Measurements from ENCODE around the gene TTF2. TPM values are rescaled to one million over a fixed set of nuclear protein-coding genes. Genes with fewer than 3 reads are reported as not detected.

The TTF2 gene
- total RNA-seq, 2 experiments from 2014 or later: 126 to 127 TPM

- H3K27ac Mint-ChIP-seq: no peak overlapping the region
- no peak overlapping the region for H3K4me3 Mint-ChIP-seq
- H3K9me3 Mint-ChIP-seq: no peaks in the 10 kb centered on the region
- intact Hi-C loops (cut with micrococcal nuclease): no loop called here
- ChIA-PET POLR2A (interaction anchor here (0.9 kb wide), 1 partner anchor 45 kb away, joined by 3 read pairs; the partner anchor contains the start of gene TTF2), CTCF (interaction anchor here (1.4 kb wide), 1 partner anchor 20 kb away, joined by 3 read pairs; no protein-coding TSS in a partner anchor)
- no peaks in the 10 kb centered on the region for H3K27me3 Mint-ChIP-seq
- no peak for ATAC-seq
- no peak for DNase-seq
- no peak for TF ChIP-seq CTCF (IDR thresholded peaks at IDR 0.05)
- H3K36me3 Mint-ChIP-seq (ENCODE audit: low read depth): peaks cover under 1% of the 10 kb centered on the region
- H3K4me1 Mint-ChIP-seq (ENCODE audit: low read depth): peaks cover 33% of the 10 kb centered on the region
These were observed 44.4 kb upstream of the TTF2 start for GRCh38 chr1:117015724-117016123.

DNA sequence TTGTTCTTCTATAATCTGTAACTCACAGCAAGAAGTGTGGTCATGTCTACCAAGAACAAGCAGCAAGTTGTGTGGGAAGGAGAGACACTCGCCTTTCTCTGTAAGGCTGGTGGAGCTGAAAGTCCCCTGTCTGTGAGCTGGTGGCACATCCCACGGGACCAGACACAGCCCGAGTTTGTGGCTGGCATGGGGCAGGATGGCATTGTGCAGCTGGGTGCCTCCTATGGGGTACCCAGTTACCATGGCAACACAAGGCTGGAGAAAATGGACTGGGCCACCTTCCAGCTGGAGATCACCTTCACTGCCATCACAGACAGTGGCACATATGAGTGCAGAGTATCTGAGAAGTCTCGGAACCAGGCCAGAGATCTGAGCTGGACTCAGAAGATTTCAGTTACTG, 43.1 kb upstream of the TTF2 start:
- intact Hi-C loops (cut with micrococcal nuclease): no loop called here
- Mint-ChIP-seq H3K27me3 (no peaks in the 10 kb centered on the region), H3K27ac (no peak overlapping the region), H3K4me3 (no peak overlapping the region), H3K4me1 (ENCODE audit: low read depth) (peaks cover 32% of the 10 kb centered on the region), H3K36me3 (ENCODE audit: low read depth) (no peaks in the 10 kb centered on the region), H3K9me3 (no peaks in the 10 kb centered on the region)
- ChIA-PET CTCF (interaction anchor here (0.8 to 1.7 kb wide), 5 partner anchors 13 to 280 kb away, joined by 3 to 5 read pairs (median 4); no protein-coding TSS in a partner anchor), POLR2A (no interaction called here)
- no peak for DNase-seq
- ATAC-seq: no peak
- no peak for TF ChIP-seq CTCF (IDR thresholded peaks at IDR 0.05)

DNA sequence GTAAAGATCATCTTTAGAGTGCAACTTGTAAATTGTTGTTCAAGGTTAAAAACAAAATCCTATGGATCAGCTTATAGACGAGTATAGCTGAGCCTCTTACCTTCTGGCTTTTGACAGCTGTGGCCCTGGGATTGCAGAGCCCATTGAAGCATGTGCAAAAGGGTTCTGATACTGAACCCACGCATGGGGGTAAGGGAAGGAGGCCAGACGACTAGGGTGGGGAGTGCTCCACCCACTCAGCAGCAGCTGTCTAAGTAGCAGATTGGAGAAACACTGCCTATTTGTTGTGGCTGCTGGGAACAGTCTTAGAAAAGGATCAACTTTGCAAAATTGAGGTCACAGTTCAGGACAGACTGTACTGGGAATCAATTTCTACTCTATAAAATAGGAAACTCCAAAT, 42.5 kb upstream of the TTF2 start:
- H3K27ac Mint-ChIP-seq: no peak overlapping the region
- no peaks in the 10 kb centered on the region for H3K9me3 Mint-ChIP-seq
- peaks cover 32% of the 10 kb centered on the region for H3K4me1 Mint-ChIP-seq (ENCODE audit: low read depth)
- H3K36me3 Mint-ChIP-seq (ENCODE audit: low read depth): no peaks in the 10 kb centered on the region
- intact Hi-C loops (cut with micrococcal nuclease): no loop called here
- DNase-seq (no peak), ATAC-seq (peak; percentile 43)
- H3K4me3 Mint-ChIP-seq: no peak overlapping the region
- POLR2A ChIA-PET: no interaction called here
- TF ChIP-seq CTCF (IDR thresholded peaks at IDR 0.05): no peak
- CTCF ChIA-PET: interaction anchor here (0.8 to 1.7 kb wide), 5 partner anchors 14 to 281 kb away, joined by 3 to 5 read pairs (median 4); no protein-coding TSS in a partner anchor
- H3K27me3 Mint-ChIP-seq: no peaks in the 10 kb centered on the region

GRCh38 chr1:117020526-117021156, 39.5 kb upstream of the TTF2 start:
- DNase-seq: no peak
- Mint-ChIP-seq H3K4me3 (no peak overlapping the region), H3K27me3 (no peaks in the 10 kb centered on the region), H3K36me3 (ENCODE audit: low read depth) (no peaks in the 10 kb centered on the region), H3K9me3 (no peaks in the 10 kb centered on the region), H3K27ac (no peak overlapping the region), H3K4me1 (ENCODE audit: low read depth) (peaks cover 17% of the 10 kb centered on the region)
- intact Hi-C loops (cut with micrococcal nuclease): no loop called here
- ChIA-PET POLR2A (no interaction called here), CTCF (no interaction called here)
- ATAC-seq: no peak
- no peak for TF ChIP-seq CTCF (IDR thresholded peaks at IDR 0.05)

GRCh38 chr1:117022114-117022513, 38.0 kb upstream of the TTF2 start:
- no peak overlapping the region for H3K27ac Mint-ChIP-seq
- TF ChIP-seq CTCF (IDR thresholded peaks at IDR 0.05): no peak
- ATAC-seq: no peak
- H3K36me3 Mint-ChIP-seq (ENCODE audit: low read depth): no peaks in the 10 kb centered on the region
- H3K4me3 Mint-ChIP-seq: no peak overlapping the region
- no peaks in the 10 kb centered on the region for H3K27me3 Mint-ChIP-seq
- intact Hi-C loops (cut with micrococcal nuclease): no loop called here
- peaks cover 13% of the 10 kb centered on the region for H3K4me1 Mint-ChIP-seq (ENCODE audit: low read depth)
- POLR2A ChIA-PET: interaction anchor here (1.2 kb wide), 1 partner anchor 20 kb away, joined by 4 read pairs; the partner anchor contains the start of gene CD101
- CTCF ChIA-PET: no interaction called here
- no peak for DNase-seq
- H3K9me3 Mint-ChIP-seq: no peaks in the 10 kb centered on the region
